ENCODE measurements around the gene RPS10.
"Not testable (repeated sequence)": the region's sequence is repeated elsewhere in the genome, so short reads cannot be mapped to it uniquely, and the experiment has no call there.

RPS10 gene

DNA sequence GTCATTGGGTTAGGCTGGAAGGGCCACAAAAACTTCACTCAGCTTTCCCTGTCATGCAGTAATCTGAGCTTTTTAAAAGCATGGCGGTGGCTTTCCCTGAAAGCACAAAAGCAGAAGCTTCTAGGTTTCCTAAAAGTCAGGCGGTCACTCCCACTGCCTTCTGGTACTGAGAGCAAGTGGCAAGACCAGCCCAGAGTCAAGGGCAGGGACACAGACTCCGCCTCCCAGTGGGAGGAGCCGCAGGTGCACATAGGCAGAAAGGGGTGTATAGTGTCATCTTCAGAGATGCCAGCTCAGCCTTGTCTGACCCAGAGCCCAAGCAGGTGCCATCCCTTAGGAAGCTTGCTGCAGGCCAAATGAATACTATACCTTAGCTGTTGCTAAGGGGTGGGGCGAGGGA is 22.0 kb upstream of the RPS10 start:
- no peak for DNase-seq (ENCODE audit: low spot score)

DNA sequence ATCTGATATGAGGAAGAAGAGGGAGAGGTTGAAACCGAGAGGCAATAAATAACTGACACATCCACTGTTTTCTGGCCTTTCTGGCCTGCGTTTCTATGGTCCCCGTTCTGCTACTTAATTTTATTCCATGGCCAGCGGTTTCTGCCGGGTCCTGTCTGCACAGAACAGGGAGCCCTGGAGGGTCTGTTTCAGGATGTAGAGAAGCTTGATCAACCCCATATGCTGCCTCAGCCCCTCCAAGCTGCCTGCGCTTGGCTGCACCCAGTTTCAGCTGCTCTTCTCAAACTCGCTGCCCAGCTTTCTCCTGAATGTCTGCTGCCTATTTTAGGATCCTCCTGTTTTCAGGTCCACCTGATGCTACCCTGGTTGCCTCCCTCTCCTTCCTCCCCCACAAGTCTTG is 21.5 kb upstream of the RPS10 start:
- no peak for DNase-seq (ENCODE audit: low spot score)

DNA sequence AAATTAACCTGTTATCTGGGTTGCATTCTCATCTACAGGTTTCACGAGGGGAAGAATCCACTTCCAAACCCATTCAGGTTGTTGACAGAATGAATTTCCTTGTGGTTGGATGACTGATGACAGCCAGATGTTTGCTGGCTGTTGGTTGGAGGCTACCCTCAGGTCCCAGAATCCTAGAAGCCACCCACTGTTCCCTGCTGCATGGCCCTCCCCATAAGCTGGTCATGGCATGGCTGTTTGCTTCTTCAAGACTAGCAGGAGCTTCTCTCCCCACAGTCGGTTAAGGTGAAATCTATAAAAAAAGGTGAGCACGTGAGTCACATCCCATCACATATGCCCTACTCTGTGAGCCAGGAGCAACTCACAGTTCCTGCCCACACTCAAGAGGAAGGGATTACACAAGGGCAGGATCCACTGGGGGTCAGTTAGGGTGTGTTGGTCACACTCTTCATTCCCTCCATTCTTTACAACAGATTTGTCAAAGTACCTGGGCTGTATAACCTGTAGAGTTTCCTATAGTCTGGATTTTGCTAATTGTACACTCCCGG is 19.5 kb upstream of the RPS10 start:
- DNase-seq (ENCODE audit: low spot score), result no peak

DNA sequence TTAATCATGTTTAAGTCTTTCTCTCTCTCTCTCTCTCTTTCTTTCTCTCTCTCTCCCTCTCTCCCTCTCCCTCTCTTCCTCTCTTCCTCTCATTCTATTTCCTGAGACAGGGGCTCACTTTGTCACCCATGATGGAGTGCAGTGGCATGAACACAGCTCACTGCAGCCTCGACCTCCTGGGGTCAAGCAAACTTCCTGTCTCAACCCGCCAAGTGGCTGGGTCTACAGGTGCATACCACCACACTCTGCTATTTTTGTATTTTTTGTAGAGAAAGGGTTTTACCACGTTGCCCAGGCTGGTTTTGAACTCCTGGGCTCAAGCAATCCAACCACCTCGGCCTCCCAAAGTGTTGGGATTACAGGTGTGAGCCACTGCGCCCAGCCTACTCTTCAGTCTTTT is 15.7 kb upstream of the RPS10 start:
- DNase-seq (ENCODE audit: low spot score), result no peak

DNA sequence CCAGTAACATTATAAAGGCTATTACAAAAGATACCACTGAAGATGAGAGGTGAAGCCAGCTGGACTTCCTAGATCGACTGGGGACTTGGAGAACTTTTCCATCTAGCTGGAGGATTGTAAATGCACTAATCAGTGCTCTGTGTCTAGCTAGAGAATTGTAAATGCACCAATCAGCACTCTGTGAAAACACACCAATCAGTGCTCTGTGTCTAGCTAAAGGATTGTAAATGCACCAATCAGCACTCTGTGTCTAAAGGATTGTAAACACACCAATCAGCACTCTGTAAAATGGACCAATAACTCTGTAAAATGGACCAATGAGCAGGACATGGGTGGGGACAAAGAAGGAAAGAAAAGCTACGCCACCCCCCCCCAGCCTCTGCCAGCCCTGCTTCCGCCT is 13.6 kb upstream of the RPS10 start:
- DNase-seq (ENCODE audit: low spot score), result no peak

DNA sequence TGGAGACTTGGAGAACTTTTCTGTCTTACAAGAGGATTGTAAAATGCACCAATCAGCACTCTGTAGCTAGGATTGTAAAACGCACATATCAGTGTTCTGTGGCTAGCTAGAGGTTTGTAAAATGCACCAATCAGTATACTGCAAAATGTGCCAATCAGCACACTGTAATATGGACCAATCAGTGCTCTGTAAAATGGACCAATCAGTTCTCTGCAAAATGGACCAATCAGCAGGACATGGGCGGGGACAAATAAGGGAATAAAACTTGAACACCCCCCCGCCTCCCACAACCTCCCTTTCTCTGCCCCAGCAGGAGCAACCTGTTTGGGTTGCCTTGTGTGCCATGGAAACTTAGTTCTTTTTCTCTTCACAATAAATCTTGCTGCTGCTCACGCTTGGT is 12.8 kb upstream of the RPS10 start:
- no peak for DNase-seq (ENCODE audit: low spot score)

DNA sequence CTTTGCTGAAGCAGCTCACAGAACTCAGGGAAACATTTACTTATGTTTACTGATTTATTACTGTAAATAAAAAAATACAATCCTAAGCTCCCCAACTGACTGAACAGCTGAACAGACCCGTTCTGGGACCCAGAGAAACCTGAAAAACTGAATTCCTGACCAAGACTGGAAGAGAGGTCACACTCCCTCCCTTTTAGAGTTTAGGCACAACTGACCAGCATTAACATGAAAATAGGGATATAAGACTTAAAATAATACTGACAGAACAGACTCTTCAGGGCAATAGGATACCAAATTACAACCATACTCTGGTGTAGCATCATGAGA is 11.7 kb upstream of the RPS10 start:
- no peak for DNase-seq (ENCODE audit: low spot score)

DNA sequence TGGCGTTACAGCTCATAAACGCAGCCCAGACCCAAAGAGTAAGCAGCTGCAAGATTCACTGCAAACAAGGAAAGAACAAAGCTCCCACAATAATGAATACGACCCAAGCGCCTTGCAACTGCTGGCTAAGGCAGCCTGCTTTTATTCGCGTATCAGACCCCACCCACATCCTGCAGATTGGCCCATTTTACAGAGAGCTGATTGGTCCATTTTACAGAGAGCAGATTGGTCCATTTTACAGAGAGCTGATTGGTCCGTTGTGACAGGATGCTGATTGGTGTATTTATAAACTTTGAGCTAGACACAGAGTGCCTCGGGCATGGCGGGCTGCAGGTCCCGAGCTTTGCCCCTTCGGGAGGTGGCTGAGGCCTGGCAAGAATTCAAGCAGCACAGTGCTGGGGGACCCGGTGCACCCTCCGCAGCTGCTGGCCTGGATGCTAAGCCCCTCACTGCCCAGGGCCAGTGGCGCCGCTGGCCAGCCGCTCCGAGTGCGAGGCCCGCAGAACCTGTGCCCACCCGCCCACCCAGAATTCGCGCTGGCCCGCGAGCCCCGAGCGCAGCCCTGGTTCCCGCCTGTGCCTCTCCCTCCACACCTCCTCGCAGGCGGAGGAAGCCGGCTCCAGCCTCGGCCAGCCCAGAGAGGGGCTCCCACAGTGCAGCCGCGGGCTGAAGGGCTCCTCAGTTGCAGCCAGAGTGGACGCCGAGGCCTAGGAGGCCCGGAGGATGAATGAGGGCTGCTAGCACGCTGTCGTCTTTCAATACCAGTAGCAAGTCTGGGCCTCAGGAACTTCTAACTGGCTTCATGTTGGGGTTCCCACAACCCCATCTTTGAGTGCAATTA is 11.2 kb upstream of the RPS10 start:
- DNase-seq (ENCODE audit: low spot score), result no peak

DNA sequence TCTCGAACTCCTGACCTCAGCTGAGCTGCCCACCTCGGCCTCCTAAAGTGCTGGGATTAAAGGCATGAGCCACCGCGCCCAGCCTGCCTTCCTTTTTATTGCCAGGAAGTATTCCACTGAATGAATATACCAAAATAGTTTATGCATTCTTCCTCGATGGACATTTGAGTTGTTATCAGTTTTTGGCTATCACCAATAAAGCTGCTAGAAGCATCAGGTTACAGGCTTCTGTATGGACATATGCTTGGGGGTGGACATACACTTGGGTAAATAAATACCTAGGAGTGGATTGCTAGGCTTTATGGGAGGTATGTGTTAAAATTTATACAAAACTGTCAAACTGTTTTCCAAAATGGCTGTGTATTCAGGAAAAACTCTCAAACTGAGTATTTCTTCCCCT is 10.0 kb upstream of the RPS10 start:
- no peak for DNase-seq (ENCODE audit: low spot score)

DNA sequence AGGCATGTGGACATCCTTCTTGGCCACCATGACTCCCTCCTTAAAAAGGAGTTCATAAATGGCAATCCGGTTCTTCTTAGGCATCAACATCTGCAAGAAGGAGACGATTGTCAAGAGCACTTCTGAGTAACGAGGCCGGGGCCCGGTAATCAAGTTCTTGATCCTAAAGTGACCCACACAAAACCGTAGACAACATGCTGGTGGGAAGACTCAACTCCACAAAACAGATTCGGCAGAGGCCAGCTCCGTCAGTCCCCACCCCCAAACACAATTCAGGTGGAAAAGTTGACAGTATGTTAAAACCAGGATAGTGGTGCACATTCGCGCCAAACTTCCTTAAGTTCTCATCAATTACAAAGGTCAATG is 754 bp downstream of the RPS10 start:
- no peak for DNase-seq (ENCODE audit: low spot score)

DNA sequence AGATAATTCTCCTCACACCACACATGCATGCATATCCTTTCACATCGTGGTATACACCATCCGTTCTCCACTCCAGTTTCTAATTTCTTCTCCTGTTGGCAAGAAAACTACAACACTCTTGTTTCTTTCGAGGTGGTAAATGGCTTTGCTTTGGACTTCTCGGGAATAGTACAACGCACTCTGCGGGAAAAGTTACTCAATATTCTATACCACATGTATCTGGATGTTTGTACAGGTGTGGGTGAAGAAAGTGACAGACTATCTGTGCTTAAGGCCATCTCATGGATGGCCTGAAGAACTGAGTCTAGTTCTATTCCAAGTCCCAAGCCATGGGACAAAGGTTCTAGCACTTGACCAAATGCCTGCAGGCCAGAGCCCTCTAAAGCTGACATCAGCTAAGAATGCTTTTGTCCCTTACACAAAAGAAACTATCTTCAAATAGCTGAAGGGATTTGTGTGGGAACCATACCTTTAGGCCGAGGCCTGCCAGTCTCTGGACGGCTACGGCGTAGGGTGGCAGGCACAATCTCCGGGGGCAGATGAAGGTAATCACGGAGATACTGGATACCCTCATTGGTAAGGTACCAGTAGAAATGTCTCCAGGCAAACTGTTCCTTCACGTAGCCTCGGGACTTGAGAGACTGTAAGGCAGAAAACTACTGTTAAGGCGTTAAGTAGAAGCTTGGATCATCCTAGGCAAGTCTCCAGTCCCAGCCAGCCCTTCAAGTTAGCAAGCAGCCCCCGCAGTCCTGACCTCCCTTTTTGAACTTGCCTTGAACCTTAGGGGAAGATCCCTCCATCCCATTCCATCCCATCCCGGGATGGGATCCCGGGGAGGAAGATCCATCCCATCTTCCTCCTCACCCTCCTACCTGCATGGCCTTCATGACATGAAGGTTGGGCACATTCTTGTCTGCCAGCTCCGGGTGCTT is 1.4 kb downstream of the RPS10 start:
- no peak for DNase-seq (ENCODE audit: low spot score)

DNA sequence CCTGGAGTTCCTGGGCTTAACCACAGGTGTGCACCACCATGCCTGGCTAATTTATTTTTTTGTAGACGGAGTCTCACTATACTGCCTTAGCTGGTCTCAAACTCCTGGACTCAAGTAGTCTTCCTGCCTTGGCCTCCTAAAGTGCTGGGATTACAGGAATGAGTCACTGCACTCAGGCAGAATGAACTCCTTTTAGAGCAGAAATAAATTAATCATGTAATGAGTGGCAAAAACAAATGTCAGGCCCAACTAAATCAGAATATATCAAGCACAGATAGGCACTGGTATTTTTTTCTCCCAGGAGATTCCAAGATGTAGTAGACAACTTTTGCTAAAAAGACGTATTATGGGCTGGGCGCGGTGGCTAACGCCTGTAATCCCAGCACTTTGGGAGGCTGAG is 2.6 kb downstream of the RPS10 start:
- DNase-seq (ENCODE audit: low spot score), result no peak

DNA sequence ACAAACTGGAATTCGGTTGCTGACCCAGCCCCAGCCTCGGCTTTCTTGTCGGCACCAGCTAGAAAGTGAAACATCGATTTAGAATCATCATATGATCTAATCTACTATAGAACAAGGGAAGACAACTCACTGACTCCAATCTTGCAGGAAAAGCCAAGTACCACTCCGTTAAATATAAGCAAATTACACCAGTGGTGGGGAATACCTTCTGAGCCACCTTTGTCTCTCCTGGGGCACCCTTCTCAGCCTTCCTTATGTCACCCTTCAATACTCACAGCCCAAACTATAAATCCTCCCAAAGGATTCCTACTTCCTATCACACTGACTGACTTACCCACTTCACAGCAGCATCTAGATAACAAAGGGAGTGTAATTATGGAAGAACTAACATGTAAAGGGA is 7.5 kb downstream of the RPS10 start:
- DNase-seq (ENCODE audit: low spot score), result no peak

DNA sequence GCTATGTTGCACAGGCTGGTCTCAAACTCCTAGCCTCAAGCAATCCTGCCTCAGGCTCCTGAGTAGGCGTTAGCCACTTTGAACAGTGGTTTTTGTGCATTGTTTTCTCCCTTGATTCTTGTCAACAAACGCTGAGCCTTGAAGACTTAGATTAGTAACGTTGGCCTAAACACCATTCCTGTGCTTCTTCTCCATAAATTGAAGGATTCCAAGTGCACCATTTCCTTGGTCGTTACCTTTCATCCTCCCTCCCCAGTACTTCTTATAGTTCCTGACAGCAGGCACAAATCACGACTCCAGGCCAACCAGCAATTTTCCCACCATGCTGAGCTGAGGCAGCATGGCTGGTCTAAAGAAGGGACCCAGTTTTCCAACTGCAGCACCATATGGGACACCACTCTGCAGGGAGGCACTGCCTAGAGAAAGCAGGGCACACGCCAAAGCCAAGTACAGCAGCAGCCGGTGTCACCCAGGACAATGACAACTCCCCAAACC is 8.9 kb downstream of the RPS10 start:
- no peak for DNase-seq (ENCODE audit: low spot score)

DNA sequence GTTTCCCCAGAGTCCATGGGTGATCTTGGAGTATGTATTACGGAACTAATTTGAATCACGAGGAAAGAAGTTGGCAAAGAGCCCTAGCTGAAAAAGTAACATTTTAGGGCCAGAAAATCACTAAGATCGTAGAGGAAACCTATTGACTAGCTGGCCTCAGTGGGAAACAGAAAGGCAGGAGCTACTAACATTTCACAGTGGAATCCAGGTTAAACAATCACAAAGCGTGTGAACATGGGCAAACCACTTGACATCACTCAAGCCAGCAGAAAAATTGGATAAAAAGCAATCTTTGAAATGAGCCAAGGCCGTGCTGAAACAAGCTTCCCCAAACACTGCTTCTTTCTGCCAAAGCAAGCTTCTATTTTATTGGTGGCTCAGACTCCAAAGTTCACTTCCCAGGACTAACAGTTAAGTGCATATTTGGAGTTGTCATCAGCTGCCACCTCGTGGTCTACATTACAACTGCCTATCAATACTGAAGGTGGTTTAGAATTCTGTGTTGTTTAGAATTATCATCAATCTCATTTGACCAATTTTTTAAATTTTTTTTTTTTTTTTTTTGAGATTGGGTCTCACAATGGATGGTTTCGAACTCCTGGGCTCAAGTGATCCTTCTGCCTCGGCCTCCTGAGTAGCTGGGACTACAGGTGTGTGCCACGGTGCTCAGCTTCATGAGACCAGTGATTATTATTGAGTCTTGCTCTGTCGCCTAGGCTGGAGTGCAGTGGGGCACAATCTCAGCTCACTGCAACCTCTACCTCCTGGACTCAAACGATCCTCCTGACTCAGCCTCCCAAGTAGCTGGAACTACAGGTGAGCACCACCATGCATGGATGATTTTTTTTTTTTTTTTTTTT is 10.6 kb downstream of the RPS10 start:
- DNase-seq (ENCODE audit: low spot score), result peak; percentile 52

DNA sequence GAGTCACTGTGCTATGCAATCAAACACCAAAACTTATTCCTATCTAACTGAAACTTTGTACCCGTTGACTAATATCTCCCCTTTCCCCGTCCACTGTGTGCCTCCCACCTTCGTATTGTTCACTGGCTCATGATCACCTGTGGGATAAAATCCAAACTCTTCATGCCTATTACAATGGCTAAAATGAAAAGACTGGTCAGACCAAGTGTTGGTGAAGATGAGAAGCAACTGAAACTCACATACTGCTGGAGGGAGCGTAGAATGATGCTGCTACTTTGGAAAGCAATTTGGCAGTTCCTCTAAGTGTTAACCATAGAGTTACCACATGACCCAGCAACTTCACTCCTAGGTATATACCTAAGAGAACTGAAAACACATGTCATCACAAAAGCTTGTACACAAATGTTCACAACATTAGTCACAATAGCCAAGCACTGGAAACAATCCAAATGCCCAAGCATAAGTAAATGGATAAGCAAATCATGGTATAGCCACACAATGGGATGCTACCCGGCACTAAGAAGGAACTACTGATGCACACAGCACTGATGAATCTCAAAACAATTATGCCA is 13.1 kb downstream of the RPS10 start:
- no peak for DNase-seq (ENCODE audit: low spot score)

DNA sequence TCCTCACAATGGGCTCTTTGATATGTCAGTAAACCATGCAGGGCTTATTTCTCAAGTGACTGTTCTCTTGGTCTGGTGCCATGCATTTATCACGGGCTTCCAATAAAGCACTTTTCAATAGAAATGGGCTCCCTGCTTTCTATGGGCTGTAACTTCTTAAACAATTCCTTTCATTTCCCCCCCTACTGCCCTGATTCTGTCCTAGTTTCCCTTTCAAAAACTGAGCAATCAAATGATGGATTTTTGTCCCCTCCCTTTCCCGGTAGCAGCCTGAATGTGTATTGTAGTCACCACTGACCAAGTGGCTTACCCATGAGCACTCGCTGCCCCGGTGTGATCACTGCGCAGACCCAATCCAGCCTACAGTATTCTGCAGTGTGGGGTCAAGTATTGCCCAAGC is 13.9 kb downstream of the RPS10 start:
- no peak for DNase-seq (ENCODE audit: low spot score)

DNA sequence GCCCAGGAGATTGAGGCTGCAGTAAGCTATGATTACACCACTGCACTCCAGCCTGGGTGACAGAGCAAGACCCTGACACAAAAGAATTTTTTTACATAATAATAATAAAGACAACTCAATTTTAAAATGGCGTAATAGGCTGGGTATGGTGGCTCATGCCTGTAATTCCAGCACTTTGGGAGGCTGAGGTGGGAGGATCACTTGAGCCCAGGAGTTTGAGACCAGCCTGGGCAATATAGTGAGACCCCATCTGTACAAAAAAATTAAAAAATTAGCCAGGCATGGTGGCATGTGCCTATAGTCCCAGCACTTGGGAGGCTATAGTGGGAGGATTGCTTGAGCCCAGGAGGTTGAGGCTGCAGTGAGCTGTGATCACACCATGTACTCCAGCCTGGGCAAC is 18.0 kb downstream of the RPS10 start:
- not testable (repeated sequence) for DNase-seq (ENCODE audit: low spot score)

DNA sequence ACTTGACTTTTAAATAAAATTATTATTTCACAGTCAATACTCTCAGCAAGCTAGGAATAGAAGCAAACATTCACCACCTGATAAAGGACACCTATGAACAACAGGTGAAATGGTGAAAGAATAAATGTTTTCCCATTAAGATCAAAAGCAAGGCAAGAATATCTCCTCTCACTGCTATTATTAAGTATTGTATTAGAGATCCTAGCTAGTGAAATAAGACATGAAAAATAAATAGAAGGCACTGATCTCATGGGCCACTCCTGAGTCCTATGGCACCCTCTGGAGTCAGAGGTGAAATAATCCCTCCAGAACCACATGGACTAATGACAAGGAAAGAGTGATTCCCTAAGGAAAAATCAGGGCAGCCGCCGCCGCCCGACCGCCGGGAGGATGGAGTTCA is 29.4 kb downstream of the RPS10 start:
- DNase-seq (ENCODE audit: low spot score), result no peak

DNA sequence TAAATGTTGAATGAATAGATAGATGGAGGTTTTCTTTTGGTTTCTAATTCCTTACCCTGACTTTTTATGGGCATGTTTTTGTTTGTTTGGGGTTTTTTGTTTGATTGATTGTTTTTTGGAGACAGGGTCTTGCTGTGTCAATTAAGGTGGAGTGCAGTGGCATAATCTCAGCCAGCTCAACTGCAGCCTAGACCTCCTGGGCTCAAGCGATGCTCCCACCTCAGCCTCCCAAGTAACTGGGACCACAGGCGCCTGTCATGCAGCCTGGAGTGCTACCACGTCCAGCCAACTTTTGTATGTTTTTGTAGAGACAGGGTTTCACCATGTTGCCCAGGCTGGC is 31.9 kb downstream of the RPS10 start:
- no peak for DNase-seq (ENCODE audit: low spot score)

DNA sequence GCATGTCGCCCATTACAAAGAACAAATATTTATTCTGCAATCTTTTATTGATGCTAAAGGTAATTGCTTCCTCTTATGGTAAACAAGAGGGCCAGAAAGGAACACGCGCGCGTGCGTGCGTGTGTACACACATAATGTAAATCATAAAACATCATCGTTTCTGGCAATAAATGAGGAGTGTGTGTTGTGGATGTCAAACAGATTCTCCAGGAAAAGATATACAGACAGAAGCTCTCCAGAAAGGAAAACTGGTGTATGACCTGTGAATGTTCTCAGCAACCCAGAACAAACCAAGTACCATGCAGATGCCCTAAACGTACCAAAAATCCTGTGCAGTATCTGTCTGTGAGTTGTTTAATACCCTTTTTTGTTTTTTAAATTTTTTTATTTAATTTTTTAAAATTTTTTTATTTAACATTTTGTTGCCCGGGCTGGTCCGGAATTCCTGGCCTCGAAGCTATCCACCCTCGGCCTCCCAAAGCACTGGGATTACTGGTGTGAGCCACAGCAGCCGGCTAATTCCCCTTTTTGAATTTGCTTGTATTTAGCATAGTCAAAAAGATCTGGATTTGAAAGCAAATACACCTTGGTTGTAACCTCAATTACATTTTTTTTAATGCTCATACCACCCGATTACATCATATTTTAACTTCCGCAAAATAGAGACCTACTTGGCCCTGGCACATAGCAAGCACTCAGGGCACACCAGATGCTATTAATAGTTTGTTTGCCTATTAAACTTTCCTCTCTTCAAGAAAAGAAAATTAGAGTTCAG is 32.5 kb downstream of the RPS10 start:
- no peak for DNase-seq (ENCODE audit: low spot score)
